Suprapubic skin (tissue), 4 donors: ENCODE data around the gene HEBP1.

Experiments used
- EP300 ChIP-seq: sonication (generic); formaldehyde crosslinking; IDR thresholded peaks from one replicate; pipeline ENCODE4 v1.6.1; 2017; ENCODE audit warnings: antibody characterized with exemption
- POLR2A ChIP-seq, 2 donors: fragments of 450-650 bp; IDR thresholded peaks; one replicate each; pipeline ENCODE4 v1.6.1; 2017; ENCODE audit warnings: antibody characterized with exemption in 2 of 2, mild to moderate bottlenecking in 2 of 2, moderate library complexity in 2 of 2
- POLR2AphosphoS5 ChIP-seq, 3 donors: sonication (generic); formaldehyde crosslinking; IDR thresholded peaks; one replicate each; pipeline ENCODE4 v1.6.1; 2017; ENCODE audit warnings: antibody characterized with exemption in 3 of 3
- TF ChIP-seq, protein P1 (sequence below), 2 donors: fragments of 200-600 bp in 1 of 2; fragments of 450-650 bp in 1 of 2; sonication (generic) in 1 of 2; IDR thresholded peaks; one replicate each; pipeline ENCODE4 v1.5.1; 2016 to 2019; ENCODE audit warnings: antibody characterized with exemption in 2 of 2, mild to moderate bottlenecking in 1 of 2, moderate library complexity in 1 of 2

DNA sequence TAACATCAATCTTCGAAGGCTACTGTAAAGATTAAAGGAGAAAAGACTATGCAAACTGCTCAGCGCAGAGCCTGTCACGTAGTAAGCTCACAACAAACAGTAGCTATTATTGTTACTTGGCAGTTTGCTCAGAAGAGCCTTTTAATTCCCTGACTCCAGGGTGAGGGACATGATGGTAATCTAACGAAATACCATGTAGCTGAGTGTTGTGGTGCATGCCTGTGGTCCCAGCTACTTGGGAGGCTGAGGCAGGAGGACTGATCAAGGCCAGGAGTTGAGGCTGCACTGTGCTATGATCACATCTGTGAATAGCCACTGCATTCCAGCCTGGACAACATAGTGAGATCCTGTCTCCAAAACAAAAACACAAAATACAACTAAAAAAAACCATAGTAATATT, 22.8 kb downstream of the HEBP1 start:
- TF ChIP-seq, protein P1, sequence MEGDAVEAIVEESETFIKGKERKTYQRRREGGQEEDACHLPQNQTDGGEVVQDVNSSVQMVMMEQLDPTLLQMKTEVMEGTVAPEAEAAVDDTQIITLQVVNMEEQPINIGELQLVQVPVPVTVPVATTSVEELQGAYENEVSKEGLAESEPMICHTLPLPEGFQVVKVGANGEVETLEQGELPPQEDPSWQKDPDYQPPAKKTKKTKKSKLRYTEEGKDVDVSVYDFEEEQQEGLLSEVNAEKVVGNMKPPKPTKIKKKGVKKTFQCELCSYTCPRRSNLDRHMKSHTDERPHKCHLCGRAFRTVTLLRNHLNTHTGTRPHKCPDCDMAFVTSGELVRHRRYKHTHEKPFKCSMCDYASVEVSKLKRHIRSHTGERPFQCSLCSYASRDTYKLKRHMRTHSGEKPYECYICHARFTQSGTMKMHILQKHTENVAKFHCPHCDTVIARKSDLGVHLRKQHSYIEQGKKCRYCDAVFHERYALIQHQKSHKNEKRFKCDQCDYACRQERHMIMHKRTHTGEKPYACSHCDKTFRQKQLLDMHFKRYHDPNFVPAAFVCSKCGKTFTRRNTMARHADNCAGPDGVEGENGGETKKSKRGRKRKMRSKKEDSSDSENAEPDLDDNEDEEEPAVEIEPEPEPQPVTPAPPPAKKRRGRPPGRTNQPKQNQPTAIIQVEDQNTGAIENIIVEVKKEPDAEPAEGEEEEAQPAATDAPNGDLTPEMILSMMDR (IDR thresholded peaks at IDR 0.05): no peak
- TF ChIP-seq POLR2A (IDR thresholded peaks at IDR 0.05) (no peak), POLR2AphosphoS5 (IDR thresholded peaks at IDR 0.05) (no peak), EP300 (no peak)
